Osteocyte (in vitro differentiated cells): ENCODE data around the gene PPY. TPM values are rescaled to one million over a fixed set of nuclear protein-coding genes. Genes with fewer than 3 reads are reported as not detected.

ENCODE experiments used
- DNase-seq: peaks from one replicate; pipeline ENCODE4 v3.0.0; 2021; ENCODE audit warnings: mixed read lengths; ENCODE audit not compliant: unreplicated experiment; ENCODE audit errors: extremely low spot score
- H3K27ac Mint-ChIP-seq: one replicate; pipeline ENCODE4 v1.8.0; 2021; ENCODE audit warnings: mild to moderate bottlenecking, mixed read lengths; ENCODE audit not compliant: unreplicated experiment
- H3K27me3 Mint-ChIP-seq: one replicate; pipeline ENCODE4 v1.8.0; 2021; ENCODE audit warnings: mixed read lengths; ENCODE audit not compliant: unreplicated experiment
- H3K36me3 Mint-ChIP-seq: one replicate; pipeline ENCODE4 v1.8.0; 2021; ENCODE audit warnings: mixed read lengths; ENCODE audit not compliant: unreplicated experiment
- H3K4me1 Mint-ChIP-seq: one replicate; pipeline ENCODE4 v1.8.0; 2021; ENCODE audit warnings: mixed read lengths; ENCODE audit not compliant: unreplicated experiment
- H3K4me3 Mint-ChIP-seq: one replicate; pipeline ENCODE4 v1.8.0; 2021; ENCODE audit warnings: mild to moderate bottlenecking, moderate library complexity, mixed read lengths; ENCODE audit not compliant: unreplicated experiment
- H3K9me3 Mint-ChIP-seq: one replicate; pipeline ENCODE4 v1.8.0; 2021; ENCODE audit warnings: mixed read lengths; ENCODE audit not compliant: unreplicated experiment
- total RNA-seq: library from RNA; stranded (reverse); gene quantifications from 2 replicates; pipeline ENCODE4 v1.2.1, GENCODE V29; 2021
- TF ChIP-seq, protein P1 (sequence below): fragments of 200-600 bp; sonication (generic); IDR thresholded peaks from 2 replicates; pipeline ENCODE4 v1.5.0; 2021; ENCODE audit warnings: antibody characterized with exemption, mild to moderate bottlenecking, moderate library complexity

PPY gene
- total RNA-seq, 1 donor from 2014 or later = not detected

GRCh38 chr17:43901861-43902589 is 40.3 kb downstream of the PPY start:
- Mint-ChIP-seq H3K27me3 (peaks cover 2% of the 10 kb centered on the region), H3K36me3 (peaks cover 2% of the 10 kb centered on the region), H3K9me3 (no peaks in the 10 kb centered on the region), H3K4me1 (peaks cover 18% of the 10 kb centered on the region), H3K4me3 (no peak overlapping the region), H3K27ac (no peak overlapping the region)
- no peak for DNase-seq
- TF ChIP-seq, protein P1, sequence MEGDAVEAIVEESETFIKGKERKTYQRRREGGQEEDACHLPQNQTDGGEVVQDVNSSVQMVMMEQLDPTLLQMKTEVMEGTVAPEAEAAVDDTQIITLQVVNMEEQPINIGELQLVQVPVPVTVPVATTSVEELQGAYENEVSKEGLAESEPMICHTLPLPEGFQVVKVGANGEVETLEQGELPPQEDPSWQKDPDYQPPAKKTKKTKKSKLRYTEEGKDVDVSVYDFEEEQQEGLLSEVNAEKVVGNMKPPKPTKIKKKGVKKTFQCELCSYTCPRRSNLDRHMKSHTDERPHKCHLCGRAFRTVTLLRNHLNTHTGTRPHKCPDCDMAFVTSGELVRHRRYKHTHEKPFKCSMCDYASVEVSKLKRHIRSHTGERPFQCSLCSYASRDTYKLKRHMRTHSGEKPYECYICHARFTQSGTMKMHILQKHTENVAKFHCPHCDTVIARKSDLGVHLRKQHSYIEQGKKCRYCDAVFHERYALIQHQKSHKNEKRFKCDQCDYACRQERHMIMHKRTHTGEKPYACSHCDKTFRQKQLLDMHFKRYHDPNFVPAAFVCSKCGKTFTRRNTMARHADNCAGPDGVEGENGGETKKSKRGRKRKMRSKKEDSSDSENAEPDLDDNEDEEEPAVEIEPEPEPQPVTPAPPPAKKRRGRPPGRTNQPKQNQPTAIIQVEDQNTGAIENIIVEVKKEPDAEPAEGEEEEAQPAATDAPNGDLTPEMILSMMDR = no peak

DNA sequence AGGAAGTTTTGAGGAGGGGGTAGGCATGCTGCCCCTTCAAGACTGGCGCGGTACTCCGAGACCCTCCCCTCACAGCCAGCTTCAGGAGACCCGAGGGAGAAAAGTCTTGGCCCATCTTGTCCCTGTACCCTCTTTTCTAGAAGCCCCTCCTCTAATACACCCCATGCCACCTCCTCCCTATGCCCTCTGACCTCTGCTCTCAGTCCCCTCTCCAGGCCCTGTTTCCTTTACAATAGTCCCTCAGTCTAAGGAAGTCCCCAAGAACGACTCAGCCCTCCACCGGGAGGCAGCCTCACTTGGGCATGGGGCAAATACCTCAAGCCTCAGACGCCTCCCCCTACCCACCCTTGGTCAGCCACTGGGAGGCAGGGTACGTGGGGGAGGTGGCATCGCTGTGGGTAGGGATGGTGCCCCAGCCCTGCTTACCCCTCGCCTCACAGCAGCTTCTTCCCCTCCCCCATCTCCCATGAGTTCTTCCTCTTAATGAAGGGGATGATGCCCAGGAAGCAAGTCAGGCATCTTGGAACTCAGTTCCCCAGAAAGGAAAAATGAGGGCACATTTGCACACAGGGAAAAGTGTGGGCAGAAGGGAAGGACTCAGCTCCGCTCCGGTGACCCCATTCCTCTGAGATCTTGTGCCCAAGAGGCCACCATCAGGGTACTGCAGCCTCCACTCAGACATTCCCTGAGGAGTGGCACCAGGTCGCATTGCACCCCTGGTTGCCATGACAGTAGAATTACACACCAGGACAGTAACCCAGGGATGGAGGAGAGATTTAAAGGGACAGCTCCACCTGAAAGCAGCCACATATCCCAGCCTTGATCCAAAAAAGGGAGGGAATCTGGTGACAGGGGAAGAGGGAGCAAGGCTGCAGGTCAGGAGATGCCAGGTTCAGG is 41.2 kb downstream of the PPY start:
- TF ChIP-seq, protein P1 = no peak
- H3K36me3 Mint-ChIP-seq = peaks cover 2% of the 10 kb centered on the region
- peak overlapping the region; percentile 79 for H3K4me3 Mint-ChIP-seq
- no peaks in the 10 kb centered on the region for H3K9me3 Mint-ChIP-seq
- H3K27ac Mint-ChIP-seq = no peak overlapping the region
- no peak for DNase-seq
- peaks cover 13% of the 10 kb centered on the region for H3K4me1 Mint-ChIP-seq
- H3K27me3 Mint-ChIP-seq = peaks cover 6% of the 10 kb centered on the region

DNA sequence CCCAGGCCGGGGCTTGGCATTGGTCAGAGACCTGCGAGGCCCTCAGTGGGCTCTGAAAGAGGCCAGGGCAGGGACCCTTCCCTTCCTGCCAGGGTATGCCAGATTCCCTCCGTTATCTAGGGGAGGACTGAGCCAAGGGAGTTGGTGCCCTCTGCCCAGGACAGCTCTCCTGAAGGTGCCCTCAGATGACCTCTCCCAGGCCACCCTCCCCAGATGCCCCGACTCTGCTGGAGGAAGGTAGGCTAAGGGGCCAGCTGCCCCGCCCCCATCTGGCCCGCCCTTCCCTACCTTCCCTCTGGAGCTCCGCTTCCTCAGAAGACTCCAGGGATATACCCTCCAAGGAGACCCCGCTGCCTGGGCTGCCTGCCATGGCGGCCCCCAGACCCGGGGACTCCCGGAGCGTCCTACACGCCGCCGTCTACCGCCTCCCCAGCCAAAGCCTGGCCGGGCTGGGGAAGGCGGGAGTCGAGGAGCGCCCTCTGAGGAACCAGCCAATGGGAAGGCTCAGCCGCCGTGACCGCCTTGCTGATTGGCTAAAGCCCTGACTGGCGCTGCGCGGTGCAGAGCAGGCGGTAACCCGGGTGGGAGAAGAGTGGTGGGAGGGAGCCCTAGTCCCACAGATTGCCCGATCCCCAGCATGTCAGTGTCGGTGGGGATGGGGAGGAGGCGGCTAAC is 42.0 kb downstream of the PPY start:
- peak; percentile 95 for DNase-seq
- Mint-ChIP-seq H3K27me3 (peaks cover 6% of the 10 kb centered on the region), H3K4me1 (peaks cover 10% of the 10 kb centered on the region), H3K4me3 (peak overlapping the region; percentile 79), H3K36me3 (peaks cover 2% of the 10 kb centered on the region), H3K27ac (no peak overlapping the region), H3K9me3 (no peaks in the 10 kb centered on the region)
- TF ChIP-seq, protein P1 = no peak

DNA sequence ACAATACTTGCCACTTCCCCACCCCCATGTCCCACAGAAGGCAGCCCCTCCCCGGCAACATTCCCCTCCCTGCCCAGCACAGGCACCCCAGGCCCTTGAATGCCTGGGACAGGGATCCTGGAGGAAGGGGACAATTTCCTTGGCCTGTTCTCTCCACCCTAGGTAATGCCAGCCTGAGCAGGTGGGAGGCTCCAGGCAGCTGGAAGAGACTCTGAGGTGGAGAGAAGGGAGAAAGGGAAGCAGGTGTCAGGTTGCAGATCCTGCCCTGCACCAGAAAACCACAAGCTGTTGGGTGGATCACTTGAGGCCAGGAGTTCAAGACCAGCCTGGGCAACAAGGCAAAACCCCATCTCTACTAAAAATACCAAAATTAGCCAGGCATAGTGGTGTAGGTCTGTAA is 43.8 kb downstream of the PPY start:
- Mint-ChIP-seq H3K9me3 (no peaks in the 10 kb centered on the region), H3K27me3 (peaks cover 3% of the 10 kb centered on the region), H3K4me1 (peaks cover 10% of the 10 kb centered on the region), H3K27ac (no peak overlapping the region), H3K4me3 (no peak overlapping the region), H3K36me3 (no peaks in the 10 kb centered on the region)
- no peak for DNase-seq
- TF ChIP-seq, protein P1 = no peak
